Testis (tissue), 3 donors: ENCODE measurements around the gene GAK. TPM values are rescaled to one million over a fixed set of nuclear protein-coding genes. Genes with fewer than 3 reads are reported as not detected.
"Not testable (repeated sequence)": the region's sequence is repeated elsewhere in the genome, so short reads cannot be mapped to it uniquely, and the experiment has no call there.

Source experiments
- DNase-seq: peaks from one replicate; pipeline ENCODE4 v3.0.0-alpha.2; 2019
- H3K27ac ChIP-seq, 2 donors: fragments of 200-600 bp; sonication (generic); one replicate each; pipeline ENCODE4 v1.5.1; 2019
- H3K27me3 ChIP-seq: fragments of 200-600 bp; sonication (generic); one replicate; pipeline ENCODE4 v1.5.1; 2019
- H3K36me3 ChIP-seq: fragments of 200-600 bp; sonication (generic); one replicate; pipeline ENCODE4 v1.5.1; 2017; ENCODE audit warnings: low read depth; ENCODE audit errors: missing control alignments
- H3K4me1 ChIP-seq: fragments of 200-600 bp; sonication (generic); one replicate; pipeline ENCODE4 v1.5.1; 2019
- H3K4me3 ChIP-seq, 2 donors: fragments of 200-600 bp; sonication (generic); one replicate each; pipeline ENCODE4 v1.5.1; 2017 to 2019
- H3K9me3 ChIP-seq: fragments of 200-600 bp; sonication (generic); one replicate; pipeline ENCODE4 v1.5.1; 2017
- CTCF ChIP-seq, 3 experiments: fragments of 450-650 bp in 2 of 3; fragments of 200-600 bp in 1 of 3; sonication (generic) in 1 of 3; IDR thresholded peaks; one replicate each; pipeline ENCODE4 v1.5.1; 2016 to 2019; ENCODE audit warnings: antibody characterized with exemption in 3 of 3, mild to moderate bottlenecking in 2 of 3, moderate library complexity in 1 of 3
- POLR2A ChIP-seq: fragments of 450-650 bp; IDR thresholded peaks from one replicate; pipeline ENCODE4 v1.6.1; 2017; ENCODE audit warnings: antibody characterized with exemption, mild to moderate bottlenecking, moderate library complexity
- WGBS, 2 donors: methylation state at CpG; one replicate each; pipeline ENCODE4 v1.1.5; 2018; 5-methylcytosine and 5-hydroxymethylcytosine counted together
- intact Hi-C: fragments of 100-400 bp; cut with DNase I; formaldehyde crosslinking; loops from one replicate; pipeline ENCODE4 v1.15.1; 2023; ENCODE audit warnings: low total_unique reads
- polyA plus RNA-seq: library from polyadenylated mRNA; stranded (reverse); fragments of 350-450 nt; fragmentation: Illumina TruSeq; extraction: RNeasy Lipid Tissue Mini Kit (QIAGEN cat#74804); gene quantifications from one replicate; pipeline ENCODE4 v1.2.3, GENCODE V29; 2014; ENCODE audit warnings: low read depth, low replicate concordance; ENCODE audit not compliant: insufficient read depth
- total RNA-seq, 2 donors: library from RNA; depleted of rRNA; stranded (reverse); fragments of >200 nt; gene quantifications; one replicate each; pipeline ENCODE4 v1.2.3, GENCODE V29; 2016

GAK gene
- total and polyA plus RNA-seq, 3 donors from 2014 or later = 130 to 229 (median 226) TPM

- Histone ChIP-seq H3K4me1 (peaks cover 13% of the 10 kb centered on the region), H3K27me3 (no peaks in the 10 kb centered on the region), H3K36me3 (no peaks in the 10 kb centered on the region), H3K9me3 (no peaks in the 10 kb centered on the region), H3K27ac (no peak overlapping the region), H3K4me3 (no peak overlapping the region)
- TF ChIP-seq POLR2A (no peak), CTCF (IDR thresholded peaks at IDR 0.05) (no peak)
- no peak for DNase-seq
- WGBS, 2 donors = 77 to 86% methylated on average over 13 to 26 of the region's 26 CpGs
- intact Hi-C loops = no loop called here
Measured at GRCh38 chr4:925771-926500, 6.2 kb downstream of the GAK start.

- Histone ChIP-seq H3K4me3 (no peak overlapping the region), H3K9me3 (no peaks in the 10 kb centered on the region), H3K27me3 (no peaks in the 10 kb centered on the region), H3K36me3 (no peaks in the 10 kb centered on the region), H3K4me1 (peaks cover 6% of the 10 kb centered on the region), H3K27ac (no peak overlapping the region)
- intact Hi-C loops = no loop called here
- TF ChIP-seq POLR2A = no peak
- no peak for TF ChIP-seq CTCF (IDR thresholded peaks at IDR 0.05)
- 82 to 90% methylated on average over 9 of the region's 9 CpGs for WGBS, 2 donors
- DNase-seq = no peak
Measured at GRCh38 chr4:925171-925570, 6.9 kb downstream of the GAK start.

- intact Hi-C loops = no loop called here
- no peak for TF ChIP-seq CTCF (IDR thresholded peaks at IDR 0.05)
- no peak for TF ChIP-seq POLR2A
- H3K27ac ChIP-seq = no peak overlapping the region
- H3K9me3 ChIP-seq = no peaks in the 10 kb centered on the region
- no peak overlapping the region for H3K4me3 ChIP-seq
- H3K27me3 ChIP-seq = no peaks in the 10 kb centered on the region
- 80 to 83% methylated on average over 16 to 18 of the region's 18 CpGs for WGBS, 2 donors
- DNase-seq = no peak
- H3K4me1 ChIP-seq = no peaks in the 10 kb centered on the region
- H3K36me3 ChIP-seq = no peaks in the 10 kb centered on the region
Measured at GRCh38 chr4:924107-925096, 7.7 kb downstream of the GAK start.

GRCh38 chr4:921830-922331 lies 10.2 kb downstream of the GAK start:
- no peak for DNase-seq
- Histone ChIP-seq H3K4me3 (no peak overlapping the region), H3K9me3 (no peaks in the 10 kb centered on the region), H3K36me3 (no peaks in the 10 kb centered on the region), H3K27ac (no peak overlapping the region), H3K27me3 (no peaks in the 10 kb centered on the region), H3K4me1 (no peaks in the 10 kb centered on the region)
- intact Hi-C loops = no loop called here
- no peak for TF ChIP-seq CTCF (IDR thresholded peaks at IDR 0.05)
- no peak for TF ChIP-seq POLR2A
- 93 to 94% methylated on average over 17 of the region's 17 CpGs for WGBS, 2 donors

GRCh38 chr4:919004-919680 lies 13.0 kb downstream of the GAK start:
- H3K9me3 ChIP-seq, intact Hi-C loops, H3K4me3 ChIP-seq, H3K36me3 ChIP-seq, H3K27ac ChIP-seq, DNase-seq, H3K4me1 ChIP-seq, H3K27me3 ChIP-seq: not testable (repeated sequence)
- WGBS, 2 donors = 87 to 88% methylated on average over 15 of the region's 15 CpGs

- H3K36me3 ChIP-seq, H3K4me3 ChIP-seq, H3K4me1 ChIP-seq, intact Hi-C loops, H3K27ac ChIP-seq, H3K27me3 ChIP-seq, DNase-seq, H3K9me3 ChIP-seq: not testable (repeated sequence)
- 81 to 89% methylated on average over 6 of the region's 6 CpGs for WGBS, 2 donors
Measured at GRCh38 chr4:918591-918990, 13.5 kb downstream of the GAK start.
